Measurements from ENCODE around the gene KCNS1. TPM values are rescaled to one million over a fixed set of nuclear protein-coding genes. Genes with fewer than 3 reads are reported as not detected.

Gene KCNS1
- total RNA-seq, 2 donors from 2014 or later, result 0.33 to 0.39 TPM

- Histone ChIP-seq H3K9me3 (no peaks in the 10 kb centered on the region), H3K4me1 (no peaks in the 10 kb centered on the region), H3K27me3 (no peaks in the 10 kb centered on the region), H3K4me3 (no peak overlapping the region), H3K27ac (no peak overlapping the region), H3K36me3 (peaks cover 14% of the 10 kb centered on the region)
- TF ChIP-seq, protein P1, sequence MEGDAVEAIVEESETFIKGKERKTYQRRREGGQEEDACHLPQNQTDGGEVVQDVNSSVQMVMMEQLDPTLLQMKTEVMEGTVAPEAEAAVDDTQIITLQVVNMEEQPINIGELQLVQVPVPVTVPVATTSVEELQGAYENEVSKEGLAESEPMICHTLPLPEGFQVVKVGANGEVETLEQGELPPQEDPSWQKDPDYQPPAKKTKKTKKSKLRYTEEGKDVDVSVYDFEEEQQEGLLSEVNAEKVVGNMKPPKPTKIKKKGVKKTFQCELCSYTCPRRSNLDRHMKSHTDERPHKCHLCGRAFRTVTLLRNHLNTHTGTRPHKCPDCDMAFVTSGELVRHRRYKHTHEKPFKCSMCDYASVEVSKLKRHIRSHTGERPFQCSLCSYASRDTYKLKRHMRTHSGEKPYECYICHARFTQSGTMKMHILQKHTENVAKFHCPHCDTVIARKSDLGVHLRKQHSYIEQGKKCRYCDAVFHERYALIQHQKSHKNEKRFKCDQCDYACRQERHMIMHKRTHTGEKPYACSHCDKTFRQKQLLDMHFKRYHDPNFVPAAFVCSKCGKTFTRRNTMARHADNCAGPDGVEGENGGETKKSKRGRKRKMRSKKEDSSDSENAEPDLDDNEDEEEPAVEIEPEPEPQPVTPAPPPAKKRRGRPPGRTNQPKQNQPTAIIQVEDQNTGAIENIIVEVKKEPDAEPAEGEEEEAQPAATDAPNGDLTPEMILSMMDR (IDR thresholded peaks at IDR 0.05), result no peak
- no peak for DNase-seq (ENCODE audit: low spot score)
These were observed 28.9 kb downstream of the KCNS1 start for GRCh38 chr20:45072066-45072465.

DNA sequence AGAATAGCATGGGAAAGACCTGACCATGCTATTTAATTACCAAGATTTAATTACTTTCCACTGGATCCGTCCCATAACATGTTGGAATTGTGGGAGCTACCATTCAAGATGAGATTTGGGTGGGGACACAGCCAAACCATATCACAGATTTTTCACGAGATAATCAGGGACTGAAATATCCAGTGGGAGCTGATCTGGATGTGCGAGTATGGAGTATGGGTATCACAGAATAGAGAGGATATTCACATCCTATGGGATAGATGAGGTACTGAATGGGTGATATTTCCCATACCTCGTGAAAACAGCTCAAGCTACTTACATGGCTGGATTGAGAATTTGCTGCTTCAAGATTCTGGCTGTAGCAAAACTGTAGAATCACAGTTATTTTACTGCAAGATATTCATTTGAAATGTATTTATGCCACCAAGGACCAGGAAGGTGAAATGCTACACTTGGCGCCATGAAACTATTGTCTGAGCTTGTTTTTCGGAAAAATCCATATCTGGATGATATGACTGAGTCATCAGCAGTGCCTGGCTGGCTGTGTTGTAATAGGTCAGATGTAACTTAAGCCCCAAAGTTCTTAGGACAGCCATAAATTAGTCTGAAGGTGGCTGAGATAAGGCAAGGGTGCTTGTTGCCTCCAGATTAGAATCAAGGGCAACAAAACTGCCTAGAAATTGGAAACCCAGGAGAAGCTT lies 29.8 kb downstream of the KCNS1 start:
- peaks cover 7% of the 10 kb centered on the region for H3K36me3 ChIP-seq
- no peak for DNase-seq (ENCODE audit: low spot score)

GRCh38 chr20:45069261-45069660 lies 31.7 kb downstream of the KCNS1 start:
- no peak overlapping the region for H3K4me3 ChIP-seq
- H3K27me3 ChIP-seq, result no peaks in the 10 kb centered on the region
- no peaks in the 10 kb centered on the region for H3K9me3 ChIP-seq
- DNase-seq (ENCODE audit: low spot score), result no peak
- TF ChIP-seq, protein P1 (IDR thresholded peaks at IDR 0.05), result no peak
- no peaks in the 10 kb centered on the region for H3K36me3 ChIP-seq
- no peak overlapping the region for H3K27ac ChIP-seq
- H3K4me1 ChIP-seq, result no peaks in the 10 kb centered on the region

More for the DNA sequence above, 29.8 kb downstream of the KCNS1 start:
- Histone ChIP-seq H3K4me1 (no peaks in the 10 kb centered on the region), H3K27me3 (no peaks in the 10 kb centered on the region), H3K9me3 (no peaks in the 10 kb centered on the region), H3K4me3 (no peak overlapping the region), H3K27ac (no peak overlapping the region)
- TF ChIP-seq, protein P1 (IDR thresholded peaks at IDR 0.05), result no peak

GRCh38 chr20:45067558-45067957 lies 33.4 kb downstream of the KCNS1 start:
- Histone ChIP-seq H3K27me3 (no peaks in the 10 kb centered on the region), H3K9me3 (no peaks in the 10 kb centered on the region), H3K4me3 (no peak overlapping the region), H3K36me3 (no peaks in the 10 kb centered on the region), H3K4me1 (no peaks in the 10 kb centered on the region), H3K27ac (no peak overlapping the region)
- TF ChIP-seq, protein P1 (IDR thresholded peaks at IDR 0.05), result no peak
- DNase-seq (ENCODE audit: low spot score), result no peak

- no peak for DNase-seq (ENCODE audit: low spot score)
- Histone ChIP-seq H3K9me3 (no peaks in the 10 kb centered on the region), H3K27me3 (no peaks in the 10 kb centered on the region), H3K4me3 (no peak overlapping the region), H3K27ac (no peak overlapping the region), H3K4me1 (no peaks in the 10 kb centered on the region), H3K36me3 (no peaks in the 10 kb centered on the region)
- TF ChIP-seq, protein P1 (IDR thresholded peaks at IDR 0.05), result no peak
These were observed 33.8 kb downstream of the KCNS1 start for GRCh38 chr20:45067087-45067486.

DNA sequence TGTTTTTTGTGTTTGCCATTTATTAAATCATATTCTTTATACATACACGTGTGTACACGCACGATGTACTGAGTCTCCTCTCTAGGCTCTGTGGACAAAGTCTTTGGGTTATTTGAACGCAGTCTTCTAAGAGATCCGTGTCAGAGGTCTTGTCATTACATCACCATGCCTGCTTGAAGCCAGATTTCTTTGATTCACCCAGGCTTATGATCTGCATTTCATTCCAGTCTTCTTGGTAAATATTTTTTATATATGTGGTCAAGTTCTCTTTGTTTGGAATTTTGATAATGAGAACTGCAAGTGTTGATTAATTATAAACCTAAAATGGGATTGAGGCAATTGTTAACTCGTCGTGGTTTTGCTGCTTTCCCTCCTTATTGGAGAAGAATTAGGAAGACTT lies 34.6 kb downstream of the KCNS1 start:
- no peak for DNase-seq (ENCODE audit: low spot score)
- Histone ChIP-seq H3K4me1 (no peaks in the 10 kb centered on the region), H3K4me3 (no peak overlapping the region), H3K27ac (no peak overlapping the region), H3K9me3 (no peaks in the 10 kb centered on the region), H3K36me3 (no peaks in the 10 kb centered on the region), H3K27me3 (no peaks in the 10 kb centered on the region)
- TF ChIP-seq, protein P1 (IDR thresholded peaks at IDR 0.05), result no peak
